GM18505 (cell line): ENCODE measurements around the gene HS6ST2.
"Not testable (repeated sequence)": the region's sequence is repeated elsewhere in the genome, so short reads cannot be mapped to it uniquely, and the experiment has no call there.

Source experiments
- ATAC-seq: cut with Tn5 transposase; IDR thresholded peaks from one replicate; pipeline ENCODE4 v1.9.1; 2021; ENCODE audit not compliant: unreplicated experiment
- POLR2A ChIP-seq: IDR thresholded peaks from 4 replicates; pipeline ENCODE4 v1.6.1; 2011; ENCODE audit warnings: borderline replicate concordance; ENCODE audit not compliant: insufficient read depth, insufficient read length; ENCODE audit errors: extremely low read depth

HS6ST2 gene

DNA sequence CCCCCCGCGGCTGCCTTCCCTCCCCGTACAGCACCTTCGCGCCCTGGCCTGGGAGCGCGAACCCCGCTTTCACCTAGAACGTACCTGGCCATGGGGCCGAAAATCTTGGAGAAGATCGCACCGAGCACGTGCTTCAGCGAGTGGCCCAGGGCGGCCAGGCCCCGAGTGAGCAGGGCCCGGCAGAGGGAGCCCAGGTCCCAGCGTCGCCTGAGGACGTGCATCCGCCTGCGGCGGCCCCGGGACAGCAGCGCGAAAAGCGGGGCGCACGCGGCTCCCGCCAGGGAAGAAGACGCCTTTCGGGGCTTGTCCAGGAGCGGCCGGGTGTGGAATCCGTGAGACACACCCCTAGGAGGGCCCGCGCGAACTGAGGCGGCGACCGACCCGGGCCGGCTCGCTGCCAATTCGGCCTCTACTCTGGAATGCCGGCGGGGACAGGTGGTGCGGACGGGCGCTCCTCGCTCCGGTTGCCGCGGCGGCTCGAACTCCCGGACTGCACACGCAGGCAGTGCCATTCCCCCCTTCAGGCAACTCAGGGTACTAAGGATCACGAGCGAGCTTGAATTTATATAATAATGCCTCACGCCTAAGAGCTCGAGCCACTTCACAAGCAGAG, at the start of gene HS6ST2:
TSS of gene HS6ST2 (minus strand) at position 539 of the 613 bp plus-strand sequence.
- TF ChIP-seq POLR2A = no peak
- ATAC-seq = no peak

DNA sequence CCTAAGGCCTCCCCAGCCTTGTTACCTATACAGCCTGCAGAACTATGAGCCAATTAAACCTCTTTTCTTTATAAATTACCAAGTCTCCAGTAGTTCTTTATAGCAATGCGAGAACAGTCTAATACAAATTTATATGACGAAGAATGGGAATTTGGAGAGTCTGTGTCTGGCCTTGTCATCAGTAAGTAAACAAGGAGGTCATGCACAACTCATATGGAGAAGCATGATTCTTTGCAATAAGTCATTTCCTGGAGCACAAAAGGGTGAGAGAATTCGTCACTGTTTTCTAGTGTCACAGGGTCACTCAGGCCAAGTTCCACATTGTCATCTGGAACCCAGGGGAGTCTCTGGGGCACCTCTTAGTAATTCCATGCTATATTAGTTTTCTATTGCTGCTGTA, 49.0 kb upstream of the HS6ST2 start:
- no peak for TF ChIP-seq POLR2A
- ATAC-seq = no peak

DNA sequence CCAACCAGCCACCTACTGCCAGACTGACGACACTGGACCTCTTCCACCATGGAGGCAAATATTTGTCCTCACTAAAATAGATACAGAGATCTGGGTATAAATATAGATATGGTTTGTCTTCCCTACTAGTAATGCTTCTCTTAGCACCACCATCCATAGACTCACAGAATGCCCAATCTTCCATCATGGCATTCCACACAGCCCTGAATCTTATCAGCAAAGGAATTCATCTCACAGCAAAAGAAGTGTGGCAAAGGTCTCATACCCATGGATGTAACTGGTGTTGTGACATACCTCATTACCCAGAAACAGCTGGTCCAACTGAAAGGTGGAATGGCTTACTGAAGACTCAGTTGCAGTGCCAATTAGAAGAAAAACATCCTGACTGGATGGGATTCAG, 47.2 kb upstream of the HS6ST2 start:
- no peak for TF ChIP-seq POLR2A
- no peak for ATAC-seq

DNA sequence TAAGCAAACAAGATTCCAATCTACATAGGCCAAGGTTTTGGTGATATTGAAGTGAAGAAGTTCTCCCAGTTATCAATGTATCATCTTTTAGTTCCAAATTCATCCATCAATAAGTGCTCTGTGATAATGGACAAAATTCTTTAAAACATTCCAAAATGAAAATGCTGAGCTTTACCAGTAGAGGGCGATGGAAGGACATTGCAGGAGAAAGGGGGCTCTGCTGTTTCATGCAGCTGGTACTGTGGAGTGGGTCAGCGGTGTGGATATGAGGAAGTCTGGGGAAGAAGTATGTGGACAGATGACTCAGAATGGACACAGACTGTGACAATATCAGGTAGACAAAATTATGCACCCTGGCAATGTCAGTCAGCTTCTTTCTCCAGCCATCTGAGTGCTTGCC, 46.6 kb upstream of the HS6ST2 start:
- ATAC-seq = no peak
- TF ChIP-seq POLR2A = no peak

DNA sequence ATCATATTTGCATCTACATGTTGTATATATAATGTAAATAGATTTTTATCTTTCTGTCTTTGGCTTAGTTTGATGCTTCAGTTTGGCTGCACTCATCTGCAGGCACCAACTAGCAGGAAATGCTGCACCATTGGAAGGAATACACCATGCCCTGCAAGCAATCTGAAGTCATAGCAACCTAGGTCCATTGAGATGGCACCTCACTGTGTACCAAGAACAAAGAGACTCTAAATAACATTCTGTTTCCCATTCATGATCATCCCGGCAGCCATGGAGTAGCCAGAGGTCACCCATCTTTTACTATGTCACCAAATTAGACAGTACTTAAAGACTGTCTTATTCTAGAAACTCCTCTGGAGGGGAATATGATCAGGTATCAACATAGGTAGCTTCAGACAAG, 40.8 kb upstream of the HS6ST2 start:
- no peak for ATAC-seq
- no peak for TF ChIP-seq POLR2A

DNA sequence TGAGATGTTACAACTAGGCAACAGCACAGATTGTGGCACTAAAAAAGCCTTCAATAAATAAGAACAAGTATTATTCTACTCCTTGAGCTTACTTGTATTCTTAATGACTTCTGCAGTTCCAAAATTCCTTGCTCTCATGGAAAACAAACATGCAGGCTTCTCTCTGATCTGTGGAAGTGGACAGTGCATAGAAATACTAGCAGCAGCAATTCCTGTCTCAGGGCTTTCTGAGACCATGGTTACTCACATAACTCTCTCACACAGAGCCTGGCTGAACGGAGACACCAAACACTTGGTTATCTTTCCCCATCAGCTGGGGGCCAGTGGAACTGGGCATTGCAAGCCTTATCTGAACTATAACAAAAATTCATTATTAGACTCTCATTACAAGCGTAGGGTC, 32.4 kb upstream of the HS6ST2 start:
- ATAC-seq = no peak
- TF ChIP-seq POLR2A = no peak

DNA sequence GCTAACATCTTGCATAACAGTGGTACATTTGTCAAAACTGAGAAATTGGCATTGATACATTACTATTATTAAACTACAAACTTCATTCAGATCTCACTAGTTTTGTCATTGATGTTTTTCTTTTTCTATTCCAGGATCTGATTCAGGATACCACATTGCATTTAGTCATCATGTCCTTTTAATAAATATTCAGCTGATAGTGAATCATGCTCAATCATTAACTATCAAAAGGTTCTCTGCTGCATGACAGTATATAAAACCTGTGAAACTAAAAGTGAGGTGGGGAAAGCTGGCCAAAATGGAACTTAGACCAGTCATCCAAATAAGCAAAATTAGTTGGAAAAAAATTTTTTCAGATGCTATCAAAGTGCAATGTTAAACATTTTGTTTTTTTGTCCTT, 28.1 kb upstream of the HS6ST2 start:
- TF ChIP-seq POLR2A = no peak
- no peak for ATAC-seq

DNA sequence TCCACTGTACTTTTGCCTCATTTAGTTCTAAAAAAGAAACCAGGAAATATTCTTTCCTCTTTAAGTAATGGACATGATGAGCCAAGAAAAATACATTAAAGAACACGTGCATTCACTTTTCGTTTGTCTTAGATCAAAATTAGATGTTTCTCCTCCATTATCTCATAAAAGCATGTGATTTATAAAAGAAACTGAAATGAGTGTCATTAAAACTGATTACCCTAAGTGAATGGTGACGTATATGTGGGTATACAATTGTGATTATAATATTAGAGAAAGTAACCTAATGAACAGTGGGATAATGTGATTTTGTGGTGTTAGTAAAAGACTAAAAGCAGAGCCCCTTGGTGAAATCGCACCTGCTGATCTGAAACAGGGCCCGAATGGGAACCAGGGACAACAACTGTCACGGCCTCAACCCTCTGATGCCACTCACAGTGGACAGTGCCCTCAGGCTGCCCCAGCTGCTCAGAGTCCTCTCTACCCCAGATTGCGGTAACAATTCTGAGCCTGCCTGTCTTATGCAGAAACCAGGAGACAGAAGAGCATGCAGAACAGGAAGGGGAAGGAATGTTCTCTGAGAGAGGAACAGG, 25.7 kb upstream of the HS6ST2 start:
- ATAC-seq = no peak
- no peak for TF ChIP-seq POLR2A

DNA sequence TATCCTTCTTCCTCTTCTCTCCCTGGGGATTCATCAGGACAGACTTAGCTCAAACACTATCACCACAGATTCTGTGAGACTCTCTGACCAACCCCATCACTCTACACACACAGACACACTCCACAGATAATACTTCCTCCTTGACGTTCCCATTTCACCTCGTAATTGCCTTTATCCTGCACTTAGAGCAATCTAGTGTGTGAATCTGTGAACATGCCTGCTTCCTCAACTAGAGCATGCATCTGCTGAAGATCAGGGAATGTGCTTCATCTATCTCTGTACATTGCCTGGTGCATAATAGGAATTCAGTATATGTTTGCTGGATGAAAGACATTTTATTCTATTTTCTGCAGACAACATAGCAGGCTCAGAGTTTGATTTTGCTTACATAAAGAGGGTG, 25.1 kb upstream of the HS6ST2 start:
- ATAC-seq = no peak
- no peak for TF ChIP-seq POLR2A

DNA sequence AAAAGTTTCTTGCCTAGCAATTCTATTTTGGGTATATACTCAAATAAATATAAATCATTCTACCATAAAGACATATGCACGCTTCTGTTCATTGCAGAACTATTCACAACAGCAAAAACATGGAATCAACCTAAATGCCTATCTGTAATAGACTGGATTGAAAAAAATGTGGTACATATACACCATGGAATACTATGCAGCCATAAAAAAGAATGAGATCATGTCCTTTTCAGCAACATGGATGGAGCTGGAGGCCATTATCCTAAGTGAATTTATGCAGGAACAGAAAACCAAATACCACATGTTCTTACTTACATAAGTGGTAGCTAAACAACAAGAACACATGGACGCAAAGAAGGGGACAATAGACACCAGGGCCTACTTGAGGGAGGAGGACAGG, 21.6 kb upstream of the HS6ST2 start:
- ATAC-seq = not testable (repeated sequence)

DNA sequence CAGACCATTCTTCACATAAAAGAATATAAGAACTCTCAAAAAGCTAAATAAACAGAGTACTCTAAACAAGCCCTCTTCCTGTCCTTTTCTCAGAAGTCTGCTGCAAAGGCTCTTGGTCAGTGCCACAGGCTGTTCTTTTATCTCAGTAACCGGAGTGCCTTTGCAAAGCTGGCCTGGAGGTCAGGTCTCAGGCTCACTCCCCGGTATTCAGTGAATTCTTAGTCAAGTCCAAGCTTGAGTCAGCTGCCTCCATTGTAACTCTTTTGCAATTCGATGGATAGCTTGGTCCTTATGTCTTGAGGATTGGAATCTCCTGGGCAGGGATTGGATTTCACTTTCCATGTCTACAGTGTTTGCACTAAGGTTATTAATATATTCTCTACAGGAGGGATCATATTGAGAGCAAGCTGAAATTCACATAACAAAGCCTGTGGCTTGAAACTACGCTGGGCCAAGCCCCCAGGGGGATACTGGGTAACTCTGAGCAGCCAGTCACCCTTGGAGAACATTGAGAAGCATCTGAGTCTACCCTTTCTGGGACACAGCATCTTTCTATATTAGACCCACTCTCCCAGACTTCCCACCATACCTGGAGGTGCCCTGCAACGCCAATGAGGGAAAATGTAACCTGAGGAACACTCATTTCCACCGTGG, 10.0 kb upstream of the HS6ST2 start:
- TF ChIP-seq POLR2A = no peak
- no peak for ATAC-seq

DNA sequence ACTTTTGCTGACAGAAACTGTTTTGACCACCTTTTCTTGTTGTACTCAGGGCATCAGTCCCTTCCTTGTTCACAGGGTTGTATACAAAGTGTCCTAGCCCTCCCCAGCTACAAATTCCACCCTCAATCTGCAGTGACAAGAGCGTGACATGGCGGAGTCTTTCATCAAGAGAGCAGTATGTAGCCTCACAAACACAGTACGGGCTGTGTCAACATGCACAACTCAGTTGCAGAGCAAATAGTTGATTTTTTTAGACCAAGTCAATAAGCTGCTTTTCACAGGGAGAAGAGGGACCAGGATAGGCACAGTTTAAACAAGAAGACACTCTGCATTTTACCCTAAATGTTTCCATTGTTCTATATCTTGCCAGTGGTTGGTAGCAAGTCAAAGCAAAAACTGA, 8.6 kb upstream of the HS6ST2 start:
- ATAC-seq = no peak
- no peak for TF ChIP-seq POLR2A

DNA sequence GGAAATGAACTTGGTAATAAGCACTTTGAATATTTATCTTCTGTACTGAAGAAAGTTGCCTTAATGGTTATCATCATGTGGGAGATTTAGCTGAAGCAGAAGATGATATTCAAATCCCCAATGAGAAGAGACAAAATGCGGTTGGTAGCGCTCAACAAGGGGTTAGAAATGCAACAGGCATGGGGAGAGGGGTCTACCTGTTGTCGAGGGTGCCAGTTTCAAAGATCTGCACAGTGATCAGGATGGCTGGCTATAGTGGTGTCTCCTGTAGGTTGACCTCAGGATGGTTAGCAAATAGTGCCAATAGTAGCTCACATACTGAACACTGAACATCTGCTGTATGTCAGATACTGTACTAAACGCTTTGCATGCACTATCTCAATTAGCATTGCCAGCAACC, 7.0 kb upstream of the HS6ST2 start:
- no peak for TF ChIP-seq POLR2A
- ATAC-seq = no peak

DNA sequence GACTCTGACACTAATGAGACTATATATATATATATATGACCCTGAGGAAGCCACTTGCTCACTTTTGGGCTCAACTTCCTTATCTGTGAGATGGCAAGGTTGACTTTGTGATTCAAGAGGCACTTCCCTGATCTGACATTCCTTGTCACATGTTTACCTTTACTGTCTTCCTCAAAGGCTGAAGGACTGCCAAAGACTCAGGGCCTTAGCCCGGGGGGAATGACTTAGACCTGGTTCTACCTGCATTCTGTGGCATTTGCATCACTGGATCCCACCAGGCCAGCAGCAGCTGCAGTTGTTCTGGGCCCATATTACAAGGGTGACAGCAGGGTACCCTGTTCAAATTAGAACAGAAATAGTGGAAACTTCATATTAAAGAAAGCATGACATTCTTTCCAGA, 3.1 kb upstream of the HS6ST2 start:
- no peak for ATAC-seq
- TF ChIP-seq POLR2A = no peak
